SK-N-SH (cell line): ENCODE results near the gene C13orf42. TPM values are rescaled to one million over a fixed set of nuclear protein-coding genes. Genes with fewer than 3 reads are reported as not detected.

ENCODE experiments used
- CTCF ChIA-PET: fragments of 300-600, 350-600 bp; formaldehyde crosslinking; extraction: SDS; loops from one replicate; lab custom pipeline; 2021; lab: Yijun Ruan, JAX
- POLR2A ChIA-PET: fragments of 350-600 bp; sonication (Branson Sonifier 250); formaldehyde crosslinking; extraction: SDS; loops from one replicate; lab custom pipeline; 2020; ENCODE audit warnings: antibody characterized with exemption, inconsistent platforms; lab: Yijun Ruan, JAX
- DNase-seq: peaks from one replicate; pipeline ENCODE4 v3.0.0; 2012
- H2AFZ ChIP-seq: fragments of 200-600 bp; sonication (generic); 2 replicates; pipeline ENCODE4 v1.8.1; 2016; ENCODE audit warnings: antibody characterized with exemption, mild to moderate bottlenecking, low read depth
- H3F3A ChIP-seq: fragments of 200-600 bp; sonication (generic); replicated peaks from 2 replicates; pipeline ENCODE3; 2016; ENCODE audit warnings: antibody characterized with exemption, mild to moderate bottlenecking; ENCODE audit not compliant: insufficient read depth
- H3K27ac ChIP-seq, 2 experiments: fragments of 200-500 bp in 1 of 2; fragments of 200-600 bp in 1 of 2; sonication (Bioruptor generic) in 1 of 2; sonication (generic), shearing (Covaris generic) in 1 of 2; 2 replicates each; pipeline versions ENCODE4 v1.5.1 to v1.6.1; 2014 to 2016; ENCODE audit warnings: low read depth in 2 of 2, inconsistent platforms in 1 of 2, low read length in 1 of 2, mild to moderate bottlenecking in 1 of 2, mixed read lengths in 1 of 2
- H3K27me3 ChIP-seq: fragments of 200-600 bp; sonication (generic), shearing (Covaris generic); 2 replicates; pipeline ENCODE4 v1.6.1; 2016; ENCODE audit warnings: mixed run types; ENCODE audit not compliant: insufficient read depth
- H3K36me3 ChIP-seq, 2 experiments: fragments of 200-500 bp in 1 of 2; fragments of 200-600 bp in 1 of 2; sonication (Bioruptor generic) in 1 of 2; sonication (generic) in 1 of 2; replicated peaks in 1 of 2; 2 replicates each; pipeline versions ENCODE3 to v1.5.1; 2014 to 2016; ENCODE audit warnings: low read length in 1 of 2, mild to moderate bottlenecking in 1 of 2; ENCODE audit not compliant: insufficient read depth in 2 of 2, control insufficient read depth in 1 of 2
- H3K4me1 ChIP-seq, 2 experiments: fragments of 200-500 bp in 1 of 2; fragments of 200-600 bp in 1 of 2; sonication (Bioruptor generic) in 1 of 2; sonication (generic), shearing (Covaris generic) in 1 of 2; 2 replicates each; pipeline versions ENCODE4 v1.5.1 to v1.6.1; 2014 to 2016; ENCODE audit warnings: low read depth in 1 of 2, low read length in 1 of 2, mixed run types in 1 of 2; ENCODE audit not compliant: insufficient read depth in 2 of 2, control insufficient read depth in 1 of 2
- H3K4me2 ChIP-seq: fragments of 200-600 bp; sonication (generic), shearing (Covaris generic); 2 replicates; pipeline ENCODE4 v1.6.1; 2017; ENCODE audit warnings: mixed run types
- H3K4me3 ChIP-seq, 2 experiments: fragments of 200-500 bp in 1 of 2; fragments of 200-600 bp in 1 of 2; sonication (Bioruptor generic) in 1 of 2; sonication (generic), shearing (Covaris generic) in 1 of 2; 2 replicates each; pipeline versions ENCODE4 v1.5.1 to v1.8.1; 2014 to 2016; ENCODE audit warnings: low read depth in 2 of 2, inconsistent platforms in 1 of 2, low read length in 1 of 2, mild to moderate bottlenecking in 1 of 2, mixed read lengths in 1 of 2, moderate library complexity in 1 of 2
- H3K79me2 ChIP-seq: fragments of 200-600 bp; sonication (generic); 2 replicates; pipeline ENCODE4 v1.8.1; 2017; ENCODE audit warnings: mild to moderate bottlenecking; ENCODE audit not compliant: insufficient read depth
- H3K9ac ChIP-seq: fragments of 200-600 bp; sonication (generic); 2 replicates; pipeline ENCODE4 v1.6.1; 2017; ENCODE audit warnings: mixed run types
- H3K9me2 ChIP-seq: fragments of 200-600 bp; sonication (generic); 2 replicates; pipeline ENCODE4 v1.6.1; 2017; ENCODE audit warnings: mixed run types
- H3K9me3 ChIP-seq: fragments of 200-600 bp; sonication (generic); 2 replicates; pipeline ENCODE4 v1.6.1; 2017; ENCODE audit warnings: mixed run types, mild to moderate bottlenecking, moderate library complexity
- H4K20me1 ChIP-seq: fragments of 200-600 bp; sonication (generic); 2 replicates; pipeline ENCODE4 v1.6.1; 2017; ENCODE audit warnings: mild to moderate bottlenecking, mixed run types; ENCODE audit not compliant: insufficient read depth
- CHD2 ChIP-seq: fragments of 150-350 bp; IDR thresholded peaks from 2 replicates; pipeline ENCODE4 v1.6.1; 2018; ENCODE audit warnings: low read length; ENCODE audit not compliant: partially characterized antibody
- CTCF ChIP-seq: fragments of 200-600 bp; sonication (generic); IDR thresholded peaks from 2 replicates; pipeline ENCODE4 v1.6.1; 2017; ENCODE audit warnings: antibody characterized with exemption, mild to moderate bottlenecking, moderate library complexity
- EP300 ChIP-seq, 2 experiments: IDR thresholded peaks; 2 replicates each; pipeline versions ENCODE4 v1.4.0 to v1.6.1; 2012; ENCODE audit warnings: borderline replicate concordance in 1 of 2, low read depth in 1 of 2, low read length in 1 of 2
- FOXM1 ChIP-seq: IDR thresholded peaks from 2 replicates; pipeline ENCODE4 v1.4.0; 2012; ENCODE audit warnings: low read depth, mild to moderate bottlenecking
- GATA2 ChIP-seq: sonication (generic); formaldehyde crosslinking; IDR thresholded peaks from 2 replicates; pipeline ENCODE4 v1.5.0; 2020; ENCODE audit warnings: mild to moderate bottlenecking, missing genetic modification reagents
- NFIC ChIP-seq: IDR thresholded peaks from 2 replicates; pipeline ENCODE4 v1.4.0; 2012; ENCODE audit warnings: borderline replicate concordance
- RAD21 ChIP-seq: IDR thresholded peaks from 2 replicates; pipeline ENCODE4 v1.6.1; 2012; ENCODE audit warnings: mild to moderate bottlenecking, low read length
- RFX5 ChIP-seq: IDR thresholded peaks from 2 replicates; pipeline ENCODE4 v1.6.1; 2012; ENCODE audit warnings: mild to moderate bottlenecking, improper control_type of control experiment, low read length
- SIN3A ChIP-seq: IDR thresholded peaks from 2 replicates; pipeline ENCODE4 v1.6.1; 2012; ENCODE audit warnings: low read depth, mild to moderate bottlenecking, low read length, moderate library complexity, borderline replicate concordance
- SMC3 ChIP-seq: IDR thresholded peaks from 2 replicates; pipeline ENCODE4 v1.6.1; 2012; ENCODE audit warnings: low read depth, low read length, improper control_type of control experiment
- TAF1 ChIP-seq: IDR thresholded peaks from 2 replicates; pipeline ENCODE4 v1.6.1; 2012; ENCODE audit warnings: low read depth, mild to moderate bottlenecking, low read length, moderate library complexity, borderline replicate concordance
- TCF12 ChIP-seq: IDR thresholded peaks from 2 replicates; pipeline ENCODE4 v1.4.0; 2012
- TEAD4 ChIP-seq: IDR thresholded peaks from 2 replicates; pipeline ENCODE4 v1.4.0; 2012; ENCODE audit warnings: mild to moderate bottlenecking, borderline replicate concordance; ENCODE audit not compliant: insufficient read depth
- YY1 ChIP-seq: IDR thresholded peaks from 2 replicates; pipeline ENCODE4 v1.4.0; 2012; ENCODE audit warnings: low read depth, mild to moderate bottlenecking
- WGBS: methylation state at CpG from one replicate; pipeline ENCODE4 v1.1.6; 2017; ENCODE audit warnings: low lambda C conversion rate; 5-methylcytosine and 5-hydroxymethylcytosine counted together
- polyA plus RNA-seq, 3 experiments: library from polyadenylated mRNA; depleted of rRNA; stranded (reverse); fragments of >200 nt; gene quantifications; 2 replicates each; pipeline ENCODE4 v1.2.3, GENCODE V29; 2012
- TF ChIP-seq, protein P1 (sequence below): IDR thresholded peaks from 2 replicates; pipeline ENCODE4 v1.4.0; 2012; ENCODE audit warnings: low read depth

Gene C13orf42
- polyA plus RNA-seq, 1 of the 3 experiments (the other 2 are of a cell fraction) = not detected

DNA sequence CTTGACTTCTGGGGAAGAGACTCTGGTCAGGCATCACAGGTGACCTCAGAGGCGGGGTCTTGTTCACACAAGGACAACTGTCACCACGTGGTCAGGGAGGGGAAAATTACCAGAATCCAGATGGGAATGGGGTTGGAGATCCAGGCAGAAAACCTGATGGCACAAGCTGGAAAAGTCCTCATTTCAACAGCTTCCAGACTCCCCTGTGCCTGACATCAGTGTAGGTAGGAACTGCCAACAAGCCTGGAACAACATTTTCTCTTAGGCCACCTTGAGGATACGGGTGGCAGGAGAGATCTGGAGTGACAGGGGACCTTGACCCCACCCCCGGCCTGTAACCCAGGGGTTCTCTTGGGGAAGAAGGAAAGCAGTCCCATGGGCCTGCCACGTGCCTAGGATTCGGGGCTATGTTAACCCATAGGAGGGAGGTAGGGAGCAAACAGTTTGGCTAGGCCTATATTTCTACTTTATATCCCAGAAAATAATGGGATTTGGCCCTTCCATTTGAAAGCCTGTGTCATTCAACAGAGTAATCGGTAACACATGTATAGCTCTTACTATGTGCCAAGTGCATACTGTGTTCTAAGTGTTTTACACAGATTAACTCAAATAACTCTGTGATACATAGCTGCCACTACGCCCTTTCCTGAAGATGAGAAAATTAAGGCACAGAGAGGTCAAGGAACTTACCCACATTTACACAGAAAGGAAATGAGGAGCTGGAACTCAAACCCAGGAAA is 44.9 kb upstream of the C13orf42 start (continued):
- no peak for TF ChIP-seq NFIC
- no peak for TF ChIP-seq SMC3
- TF ChIP-seq, protein P1, sequence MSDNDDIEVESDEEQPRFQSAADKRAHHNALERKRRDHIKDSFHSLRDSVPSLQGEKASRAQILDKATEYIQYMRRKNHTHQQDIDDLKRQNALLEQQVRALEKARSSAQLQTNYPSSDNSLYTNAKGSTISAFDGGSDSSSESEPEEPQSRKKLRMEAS = no peak
- TF ChIP-seq YY1 = no peak
- TF ChIP-seq RAD21 = no peak
- no peak for TF ChIP-seq TCF12
- no peak for TF ChIP-seq CTCF
- TF ChIP-seq GATA2 = no peak
- no peak for TF ChIP-seq SIN3A
- TF ChIP-seq, all 33 proteins: peak for 0

GRCh38 chr13:51155161-51155560 is 44.1 kb upstream of the C13orf42 start:
- 56% methylated on average over 1 of the region's 1 CpG for whole genome bisulfite sequencing
- H3K9ac ChIP-seq = no peak overlapping the region
- H3K4me3 ChIP-seq = no peak overlapping the region
- H3K4me1 ChIP-seq = no peaks in the 10 kb centered on the region
- no peaks in the 10 kb centered on the region for H3K9me3 ChIP-seq
- H3K36me3 ChIP-seq = no peaks in the 10 kb centered on the region
- H3K9me2 ChIP-seq = no peaks in the 10 kb centered on the region
- no peaks in the 10 kb centered on the region; the same call in 1 of the 2 replicates for H3K27me3 ChIP-seq
- DNase-seq = no peak
- no peaks in the 10 kb centered on the region for H4K20me1 ChIP-seq
- no peak overlapping the region for H2AFZ ChIP-seq
- H3F3A ChIP-seq = no peaks in the 10 kb centered on the region
- ChIA-PET POLR2A (no interaction called here), CTCF (interaction anchor here (0.8 to 10.5 kb wide), 4 partner anchors 13 to 134 kb away, joined by 3 to 257 read pairs (median 3); no protein-coding TSS in a partner anchor)
- no peaks in the 10 kb centered on the region for H3K79me2 ChIP-seq
- TF ChIP-seq SIN3A (no peak), TEAD4 (no peak), FOXM1 (no peak), CHD2 (no peak), TAF1 (no peak), EP300 (IDR thresholded peaks at IDR 0.05; ENCODE audit: borderline replicate concordance in 1 of 2, low read depth in 1 of 2, low read length in 1 of 2) (no peak), GATA2 (no peak), SMC3 (no peak), RFX5 (no peak)
- no peak overlapping the region for H3K27ac ChIP-seq
- no peak overlapping the region for H3K4me2 ChIP-seq
